ENCODE measurements around the gene ZKSCAN3.
A peak's percentile ranks its signal among the peaks of the same experiment; 100 is the strongest.
"Not testable (repeated sequence)": the region's sequence is repeated elsewhere in the genome, so short reads cannot be mapped to it uniquely, and the experiment has no call there.

ZKSCAN3 gene

DNA sequence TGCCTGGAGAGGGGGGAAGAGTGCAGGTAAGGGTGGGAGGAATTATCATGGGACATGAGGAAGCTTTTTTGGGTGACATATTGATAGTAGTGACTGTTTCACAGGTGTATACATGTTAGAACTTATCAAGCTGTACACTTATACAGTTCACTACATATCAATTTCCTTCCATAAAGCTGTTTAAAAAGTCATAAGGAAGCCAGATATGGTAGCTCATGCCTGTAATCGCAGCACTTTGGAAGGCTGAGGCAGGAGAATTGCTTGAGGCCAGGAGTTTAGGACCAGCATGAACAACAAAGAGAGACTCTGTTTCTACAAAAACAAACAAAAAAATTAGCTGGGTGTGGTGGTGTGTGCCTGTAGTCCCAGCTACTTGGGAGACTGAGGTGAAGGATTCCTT is 28.1 kb downstream of the ZKSCAN3 start:
- DNase-seq: no peak

DNA sequence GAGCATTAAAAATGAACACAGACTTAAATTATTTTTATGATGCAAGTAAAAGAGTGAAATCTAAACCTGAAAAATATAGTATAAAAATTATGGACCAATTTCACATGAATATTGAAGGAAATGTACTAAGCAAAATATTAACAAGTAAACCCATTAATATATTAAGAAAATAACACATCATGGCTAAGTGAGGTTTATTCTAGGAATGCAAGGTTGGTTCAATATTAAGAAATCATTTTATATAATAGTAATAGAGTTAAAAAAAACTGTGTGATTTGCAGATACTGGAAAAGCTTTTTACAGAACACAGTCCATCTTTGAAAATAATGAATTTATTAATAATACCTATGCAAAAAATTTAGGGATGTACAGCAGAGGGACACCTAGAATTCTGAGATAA is 28.9 kb downstream of the ZKSCAN3 start:
- DNase-seq: no peak

DNA sequence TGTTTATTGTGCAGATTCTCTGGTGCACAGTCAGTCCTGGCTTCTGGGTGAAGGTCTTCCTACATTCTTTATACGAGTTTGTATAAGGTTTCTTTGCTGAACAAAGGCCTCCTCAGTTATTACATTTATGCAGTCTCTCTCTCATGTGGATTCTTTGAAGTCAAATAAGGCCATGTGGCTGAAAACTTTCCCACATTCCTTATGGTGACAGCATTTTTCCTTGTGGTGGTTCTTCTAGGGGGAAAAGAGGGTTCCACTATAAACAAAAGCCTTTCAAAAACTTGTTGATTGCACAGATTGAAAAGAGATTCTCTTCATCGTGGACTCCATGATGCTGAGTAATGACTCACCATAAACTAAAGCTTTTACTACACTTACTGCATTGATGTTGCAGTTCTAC is 30.6 kb downstream of the ZKSCAN3 start:
- DNase-seq: no peak

DNA sequence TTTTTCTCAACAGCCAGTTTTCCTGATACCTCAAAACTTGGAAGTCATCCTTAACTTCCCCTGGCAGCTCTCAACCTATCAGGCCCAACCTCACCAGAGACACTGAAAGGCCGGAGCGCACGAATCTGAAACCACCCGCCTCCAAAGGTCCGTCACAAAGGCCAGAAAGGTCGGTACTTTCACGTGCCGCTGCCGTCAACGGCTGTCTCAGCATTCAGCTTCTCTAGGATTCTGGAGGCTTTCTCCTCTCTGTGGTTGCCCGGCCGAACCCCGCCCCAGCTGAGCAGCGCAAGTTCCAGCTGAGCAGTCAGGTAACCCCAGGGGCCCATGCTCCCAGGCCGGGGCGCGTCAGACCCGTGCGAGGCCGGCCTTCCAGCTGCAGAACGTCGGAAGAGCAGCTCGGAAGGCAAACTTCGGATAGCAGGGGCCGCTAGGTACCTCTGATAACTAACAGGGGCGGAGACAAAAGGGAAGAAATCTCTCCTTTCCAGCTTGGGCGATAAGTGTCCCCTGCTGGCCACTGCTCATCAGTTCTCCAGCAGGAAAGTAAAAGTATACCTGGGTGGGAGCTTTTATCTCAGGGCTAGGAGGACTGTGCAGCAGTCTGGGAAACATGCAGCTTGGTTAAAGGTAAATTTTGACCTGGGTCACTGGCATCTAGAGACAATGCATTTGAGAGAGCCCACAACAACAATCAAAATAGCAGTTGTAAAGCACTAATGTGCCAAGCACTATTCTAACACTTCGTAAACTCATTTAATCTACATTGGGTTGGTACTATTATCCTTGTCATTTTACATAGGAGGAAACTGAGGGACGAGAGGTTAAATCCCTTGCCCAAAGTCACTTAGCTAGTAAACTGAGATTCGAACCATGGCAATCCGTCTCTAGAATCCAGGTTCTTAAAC is 33.7 kb downstream of the ZKSCAN3 start:
- no peak for DNase-seq

DNA sequence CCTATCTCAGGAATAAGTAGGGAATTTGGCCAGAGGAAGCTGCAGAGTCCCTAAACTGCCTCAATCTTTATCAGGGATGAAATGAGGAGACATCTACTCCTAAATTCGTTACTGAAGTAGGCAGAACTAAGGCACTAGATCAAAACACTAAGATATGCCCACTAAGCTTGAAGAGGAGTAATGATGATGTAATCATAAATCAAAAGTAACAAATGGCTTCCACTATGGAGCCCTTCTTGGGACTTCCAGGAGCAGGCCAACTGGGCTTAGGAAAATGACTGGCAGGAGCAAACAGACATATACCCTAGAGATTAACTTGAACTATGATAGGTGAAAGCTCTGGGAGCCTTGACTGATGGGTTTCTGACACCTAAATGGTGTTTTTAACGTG is 34.4 kb downstream of the ZKSCAN3 start:
- no peak for DNase-seq

DNA sequence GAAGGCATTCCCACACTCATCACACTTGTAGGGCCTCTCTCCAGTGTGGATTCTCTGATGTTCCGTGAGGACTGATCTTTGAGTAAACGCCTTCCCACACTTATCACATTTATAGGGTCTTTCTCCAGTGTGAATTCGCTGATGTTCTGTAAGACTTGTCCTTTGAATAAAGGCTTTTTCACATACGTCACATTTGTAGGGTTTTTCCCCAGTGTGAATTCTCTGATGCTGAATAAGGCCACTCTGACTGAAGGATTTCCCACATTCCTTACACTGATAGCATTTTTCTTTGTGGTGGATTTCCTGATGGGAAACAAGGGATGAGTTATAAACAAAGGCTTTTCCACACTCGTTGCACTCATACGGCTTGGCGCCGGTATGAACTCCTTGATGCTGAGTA is 40.9 kb downstream of the ZKSCAN3 start:
- no peak for DNase-seq

DNA sequence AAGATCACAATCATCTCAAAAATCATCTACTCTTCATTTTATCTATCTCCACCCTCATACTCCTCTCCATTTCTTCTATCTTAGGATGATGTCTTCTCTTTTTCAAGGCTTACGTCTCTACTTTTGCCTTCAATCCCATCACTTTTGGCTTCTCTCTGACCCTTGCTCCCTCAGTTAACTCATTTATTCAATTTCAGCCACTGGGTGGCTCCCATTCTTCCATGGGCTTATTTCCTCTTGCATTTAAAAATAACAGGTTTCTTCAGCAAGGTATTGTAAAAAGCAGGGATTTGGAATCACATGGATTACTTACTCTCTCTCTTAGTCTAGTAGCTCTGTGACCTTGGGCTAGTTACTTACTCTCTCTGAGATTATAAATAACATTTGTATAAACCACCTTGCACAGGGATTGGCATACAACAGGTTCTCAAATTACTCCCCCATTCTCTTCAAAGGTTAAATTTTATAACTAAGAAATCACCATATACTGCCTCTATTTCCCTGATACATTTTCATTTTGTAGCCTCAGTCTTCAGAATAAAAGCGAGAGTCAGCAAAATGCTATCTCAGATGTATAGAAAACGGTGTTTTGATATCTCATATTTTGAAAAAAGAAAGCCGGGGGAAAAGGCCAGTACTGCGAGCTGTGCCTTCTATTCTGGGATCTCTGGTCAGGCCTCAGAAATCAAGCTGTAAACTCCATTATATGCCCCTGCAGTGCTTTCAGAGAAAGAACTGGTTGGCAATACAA is 44.3 kb downstream of the ZKSCAN3 start:
- DNase-seq: no peak

DNA sequence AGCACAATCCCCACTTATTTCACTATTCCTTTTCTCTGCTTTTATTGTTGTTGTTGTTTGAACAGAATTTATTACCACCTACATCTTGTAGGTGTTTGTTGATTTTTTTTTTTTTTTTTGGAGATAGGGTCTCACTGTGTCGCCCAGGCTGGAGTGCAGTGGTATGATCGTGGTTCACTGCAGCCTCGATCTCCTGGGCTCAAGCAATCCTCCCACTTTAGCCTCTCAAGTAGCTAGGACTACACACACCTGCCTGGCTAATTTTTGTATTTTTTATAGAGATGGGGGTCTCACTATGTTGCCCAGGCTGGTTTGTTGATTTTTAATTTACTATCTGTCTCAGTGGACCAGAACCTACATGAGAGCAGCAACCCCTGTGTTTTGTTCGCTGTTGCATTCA is 46.2 kb downstream of the ZKSCAN3 start:
- DNase-seq: no peak

DNA sequence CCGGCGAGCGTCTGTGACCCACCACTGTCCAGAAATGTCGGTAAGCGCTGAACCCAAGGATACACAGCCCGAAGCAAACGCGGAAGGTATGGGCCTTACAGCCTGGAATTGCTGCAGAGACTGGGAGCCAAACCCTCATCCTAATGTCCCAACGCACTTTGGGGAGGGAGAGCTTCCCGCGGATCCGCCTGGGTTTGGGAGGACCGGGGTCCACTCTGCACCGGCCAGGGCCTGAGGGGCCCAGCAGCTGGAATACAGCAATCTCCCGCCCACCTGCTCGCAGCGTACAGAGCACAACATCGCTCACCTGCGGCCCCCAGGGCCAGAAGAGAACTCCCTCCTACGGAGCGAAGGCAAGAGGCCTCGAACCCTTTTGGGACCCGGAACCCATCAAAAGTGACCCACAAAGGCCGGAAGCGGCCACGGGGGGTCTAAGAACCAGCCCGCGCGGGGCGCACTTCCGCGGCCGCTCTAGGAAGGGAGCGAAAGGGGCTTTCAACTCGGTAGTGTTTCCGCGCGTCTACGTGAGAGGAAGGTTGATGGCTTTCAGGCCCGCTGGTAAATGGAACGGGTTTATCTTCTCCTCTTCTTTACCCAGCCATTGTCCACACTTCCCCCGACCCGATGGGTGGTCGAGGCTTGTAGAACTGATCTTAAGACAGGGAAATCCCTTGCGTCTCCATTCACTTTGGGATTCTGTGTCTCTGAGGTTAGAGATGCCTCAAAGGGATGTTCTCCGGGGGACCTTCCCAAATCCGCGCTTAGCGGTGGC is 49.8 kb downstream of the ZKSCAN3 start, which contains the start of gene ZSCAN12:
Gene ZSCAN12, minus strand, starts transcription at position 398 of the 772 bp plus-strand sequence. CDS start 1,342 bp downstream, outside the sequence.
- peak; percentile 65 for DNase-seq

DNA sequence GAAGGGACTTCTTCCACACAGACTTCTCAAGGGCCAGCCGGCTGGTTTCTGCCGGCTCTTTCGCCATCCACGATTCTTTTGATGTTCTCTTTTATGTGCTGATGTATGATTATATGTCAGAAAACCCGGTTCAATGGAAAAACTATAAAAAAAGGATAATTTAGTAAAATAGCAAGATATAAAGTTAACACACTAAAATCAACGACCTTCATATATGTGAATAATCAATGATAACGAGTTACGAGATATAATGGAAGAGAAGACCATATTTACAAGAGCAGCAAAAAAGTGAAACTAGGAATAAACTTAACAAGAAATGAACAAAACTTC is 50.3 kb downstream of the ZKSCAN3 start:
- no peak for DNase-seq

DNA sequence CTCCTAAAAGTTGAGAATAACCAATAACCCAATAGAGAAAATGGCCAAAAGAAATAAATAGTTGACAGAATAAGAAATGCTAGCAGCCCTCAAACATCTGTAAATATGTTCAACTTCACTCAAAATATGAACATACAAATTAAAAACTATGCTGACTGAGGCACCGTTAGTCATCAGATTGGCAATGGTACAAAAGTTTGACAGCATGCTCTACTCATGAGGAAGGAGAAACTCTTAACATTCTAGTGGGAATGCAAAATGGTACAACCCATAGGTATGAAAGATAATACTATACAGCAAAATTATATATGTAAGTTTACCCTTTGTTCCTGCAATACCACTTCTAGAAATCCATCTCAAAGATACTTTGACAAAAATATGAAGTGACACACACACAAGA is 51.4 kb downstream of the ZKSCAN3 start:
- no peak for DNase-seq

DNA sequence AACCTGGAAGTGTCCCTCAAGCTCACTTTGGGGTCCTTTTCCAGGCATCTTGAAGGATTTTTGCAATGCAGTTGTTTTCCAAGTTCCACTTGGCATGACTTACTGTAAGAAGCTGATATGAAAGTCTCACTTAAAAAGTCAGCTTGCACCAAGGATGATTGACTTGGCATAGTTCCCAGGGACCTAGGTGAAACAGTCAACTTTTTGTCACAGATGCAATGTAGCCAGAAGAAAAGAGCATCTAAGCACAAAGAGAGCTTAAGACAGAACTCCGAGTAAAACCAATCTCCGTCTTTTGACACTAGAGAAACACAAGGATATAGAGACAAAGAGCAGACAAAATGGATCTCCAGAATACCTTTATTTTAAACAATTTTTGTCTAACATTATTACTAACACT is 52.5 kb downstream of the ZKSCAN3 start:
- no peak for DNase-seq

DNA sequence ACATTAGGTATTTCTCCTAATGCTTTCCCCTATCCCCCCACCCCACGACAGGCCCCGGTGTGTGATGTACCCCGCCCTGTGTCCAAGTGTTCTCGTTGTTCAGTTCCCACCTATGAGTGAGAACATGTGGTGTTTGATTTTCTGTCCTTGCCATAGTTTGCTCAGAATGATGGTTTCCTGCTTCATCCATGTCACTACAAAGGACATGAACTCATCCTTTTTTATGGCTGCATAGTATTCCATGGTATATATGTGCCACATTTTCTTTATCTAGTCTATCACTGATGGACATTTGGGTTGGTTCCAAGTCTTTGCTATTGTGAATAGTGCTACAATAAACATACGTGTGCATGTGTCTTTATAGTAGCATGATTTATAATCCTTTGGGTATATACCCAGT is 54.2 kb downstream of the ZKSCAN3 start:
- not testable (repeated sequence) for DNase-seq

DNA sequence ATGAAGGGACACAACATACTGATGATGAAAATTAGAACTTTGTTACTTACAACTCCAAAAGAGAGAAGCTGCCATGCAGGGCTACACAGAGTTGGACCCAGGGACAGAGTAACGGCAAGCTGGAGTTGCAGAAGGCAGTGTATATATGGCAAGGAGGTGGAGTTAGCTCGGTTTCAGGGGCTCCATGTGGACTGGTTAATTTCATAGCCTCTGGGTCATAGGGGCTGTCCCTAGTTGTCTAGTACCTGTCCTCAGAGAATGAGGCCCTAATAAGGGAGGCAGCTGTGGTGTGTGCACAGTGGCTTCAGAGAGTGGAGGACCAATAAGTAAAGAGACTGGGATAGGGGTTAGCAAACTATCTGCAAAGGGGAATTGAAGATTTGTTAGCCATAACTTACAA is 57.7 kb downstream of the ZKSCAN3 start:
- no peak for DNase-seq

DNA sequence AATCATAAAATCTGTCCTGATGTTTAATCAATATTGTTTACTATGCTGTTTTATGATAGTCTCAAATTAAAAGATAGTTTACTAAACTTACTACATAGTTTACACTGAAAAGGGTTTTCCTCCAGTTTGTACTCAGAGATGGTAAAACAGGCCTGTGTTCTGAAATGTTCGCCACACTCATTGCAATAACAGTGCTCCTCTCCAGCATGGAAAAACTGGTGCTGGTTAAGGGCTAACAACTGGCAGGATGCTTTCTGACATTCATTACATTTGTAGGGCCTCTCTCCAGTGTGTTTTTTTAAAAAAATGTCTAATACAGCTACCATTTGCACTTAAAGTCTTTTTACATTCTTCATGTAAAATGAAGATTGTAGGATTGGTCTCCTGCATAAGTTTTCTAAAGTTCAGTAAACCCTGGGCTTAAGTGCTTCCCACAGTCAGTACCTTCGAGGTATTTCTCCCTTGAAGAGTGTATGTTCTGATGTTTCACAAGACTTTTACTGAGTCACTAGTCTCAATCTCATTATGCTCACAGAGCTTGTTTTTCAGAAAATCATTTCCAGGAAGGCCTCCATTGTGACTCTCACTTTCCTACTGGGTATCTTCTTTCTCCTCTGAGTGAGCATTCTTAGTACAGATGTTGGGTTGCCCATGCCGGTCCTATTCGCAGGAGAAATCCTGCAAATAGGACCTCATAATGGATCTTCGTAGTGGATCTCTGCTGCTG is 58.5 kb downstream of the ZKSCAN3 start:
- no peak for DNase-seq

DNA sequence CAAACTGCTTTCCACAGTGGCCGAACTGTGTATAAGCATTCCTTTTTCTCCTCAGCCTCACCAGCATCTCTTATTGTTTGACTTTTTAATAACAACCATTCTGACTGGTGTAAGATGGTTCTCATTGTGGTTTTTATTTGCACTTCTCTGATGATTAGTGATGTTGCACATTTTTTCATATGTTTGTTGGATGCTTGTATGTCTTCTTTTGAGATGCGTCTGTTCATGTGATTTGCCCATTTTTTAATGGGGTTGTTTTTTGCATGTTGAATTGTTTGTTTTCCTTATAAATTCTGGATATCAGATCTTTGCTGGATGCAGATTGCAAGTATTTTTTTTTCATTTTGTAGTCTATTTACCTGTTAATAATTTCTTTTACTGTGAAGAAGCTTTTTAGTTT is 61.0 kb downstream of the ZKSCAN3 start:
- no peak for DNase-seq

DNA sequence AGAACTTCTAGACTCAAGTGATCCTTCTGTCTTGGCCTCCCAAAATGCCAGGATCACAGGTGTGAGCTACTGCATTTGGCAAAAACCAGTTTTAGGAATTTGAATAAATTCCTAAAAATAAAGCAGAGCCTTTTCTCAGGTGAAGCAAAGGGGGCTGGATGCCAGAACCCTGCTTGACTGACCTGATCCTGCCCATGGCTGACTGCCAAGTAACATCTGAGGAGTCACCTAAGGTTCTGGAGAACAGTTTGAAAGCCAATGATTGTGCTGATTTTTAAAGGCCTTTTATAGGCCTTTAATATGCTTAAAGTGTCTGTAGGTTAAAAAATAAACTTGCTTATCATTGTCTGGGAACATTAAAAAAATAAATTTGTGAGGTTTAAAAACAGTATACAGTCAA is 63.9 kb downstream of the ZKSCAN3 start:
- DNase-seq: no peak

All from effector CD8-positive, alpha-beta T cell (primary cell).